HepG2 (cell line): ENCODE measurements around the gene KIF26B. TPM values are rescaled to one million over a fixed set of nuclear protein-coding genes. Genes with fewer than 3 reads are reported as not detected.

Experiments
- ATAC-seq: fragments of 200-7000 bp; cut with Tn5 transposase; 3 replicates; pipeline ENCODE4 v1.9.1; 2020; ENCODE audit warnings: mild to moderate bottlenecking, moderate library complexity
- BruUV-seq: library from RNA; stranded (reverse); fragments of 400-500 nt; replicated peaks from 2 replicates; lab custom pipeline; 2021; lab: Mats Ljungman, UMichigan
- CTCF ChIA-PET: fragments of 300-600 bp; formaldehyde crosslinking; extraction: SDS; loops from one replicate; lab custom pipeline; 2021; ENCODE audit warnings: low total read pairs, inconsistent platforms, low intra/inter-chr PET ratio; lab: Yijun Ruan, JAX
- POLR2A ChIA-PET: fragments of 350-600 bp; sonication (Branson Sonifier 250); formaldehyde crosslinking; loops from one replicate; lab custom pipeline; 2020; ENCODE audit warnings: antibody characterized with exemption, inconsistent platforms; lab: Yijun Ruan, JAX
- DNase-seq: peaks from one replicate; pipeline ENCODE4 v3.0.0-alpha.2; 2015; ENCODE audit warnings: low spot score
- FAIRE-seq: peaks from 3 replicates; lab custom pipeline; 2011; peaks lifted over from hg19 to GRCh38; lab: Jason Lieb, UNC
- H2AFZ ChIP-seq: one replicate; pipeline ENCODE4 v1.6.1; 2011; ENCODE audit warnings: low read length, inconsistent platforms
- H3K27ac ChIP-seq: fragments of 300-600 bp; 3 replicates; pipeline ENCODE4 v1.8.0; 2011; ENCODE audit warnings: mixed run types, mild to moderate bottlenecking, mixed read lengths, low read length, inconsistent platforms; ENCODE audit not compliant: insufficient read depth; ENCODE audit errors: extremely low read length
- H3K27me3 ChIP-seq, 2 experiments: fragments of 200-600 bp in 1 of 2; 2 replicates in 1 of 2; 3 replicates in 1 of 2; pipeline versions ENCODE4 v1.6.0 to v1.8.0; 2011; ENCODE audit warnings: low read length in 2 of 2, mild to moderate bottlenecking in 2 of 2, moderate library complexity in 2 of 2, inconsistent platforms in 1 of 2; ENCODE audit not compliant: insufficient read depth in 2 of 2, control insufficient read depth in 1 of 2
- H3K36me3 ChIP-seq, 2 experiments: fragments of 200-600 bp in 1 of 2; replicated peaks in 1 of 2; 2 replicates in 1 of 2; 3 replicates in 1 of 2; pipeline versions ENCODE4 v1.5.1 to v1.8.0; 2011; ENCODE audit warnings: low read length in 2 of 2, inconsistent platforms in 1 of 2; ENCODE audit not compliant: insufficient read depth in 2 of 2, control insufficient read depth in 1 of 2
- H3K4me1 ChIP-seq: 2 replicates; pipeline ENCODE4 v1.5.1; 2012; ENCODE audit warnings: low read length, inconsistent platforms; ENCODE audit not compliant: insufficient read depth
- H3K4me2 ChIP-seq: 2 replicates; pipeline ENCODE4 v1.6.0; 2011; ENCODE audit warnings: low read depth, low read length, inconsistent platforms
- H3K4me3 ChIP-seq, 3 experiments: fragments of 200-600 bp in 1 of 3; sonication (generic), shearing (Covaris generic) in 1 of 3; replicated peaks in 1 of 3; 2 replicates each; pipeline ENCODE4 v1.5.1; 2011 to 2016; ENCODE audit warnings: low read length in 3 of 3, inconsistent platforms in 2 of 3, low read depth in 2 of 3, mild to moderate bottlenecking in 2 of 3, control low read depth in 1 of 3, mixed read lengths in 1 of 3; ENCODE audit not compliant: insufficient read depth in 1 of 3
- H3K79me2 ChIP-seq: one replicate; pipeline ENCODE4 v1.6.1; 2011; ENCODE audit warnings: low read length, inconsistent platforms; ENCODE audit not compliant: insufficient read depth
- H3K9ac ChIP-seq: 2 replicates; pipeline ENCODE4 v1.6.0; 2011; ENCODE audit warnings: mild to moderate bottlenecking, low read depth, low read length, inconsistent platforms; ENCODE audit not compliant: insufficient read depth
- H3K9me3 ChIP-seq: 2 replicates; pipeline ENCODE4 v1.5.1; 2012; ENCODE audit warnings: mild to moderate bottlenecking, low read length
- H4K20me1 ChIP-seq: 2 replicates; pipeline ENCODE4 v1.6.0; 2011; ENCODE audit warnings: inconsistent platforms, mild to moderate bottlenecking, low read length, moderate library complexity; ENCODE audit not compliant: insufficient read depth
- CREB1 ChIP-seq, 2 experiments: fragments of 450-650 bp in 1 of 2; IDR thresholded peaks; 2 replicates each; pipeline ENCODE4 v1.6.1; 2016 to 2017; ENCODE audit warnings: control low read depth in 1 of 2, mild to moderate bottlenecking in 1 of 2, missing compliant biosample characterization in 1 of 2, missing genetic modification characterization in 1 of 2
- DNMT3B ChIP-seq: conservative IDR thresholded peaks from 2 replicates; pipeline ENCODE4 v1.6.1; 2016; ENCODE audit warnings: missing biosample characterization, control low read depth
- EHMT2 ChIP-seq: fragments of 200-600 bp; sonication (generic); IDR thresholded peaks from 2 replicates; pipeline ENCODE4 v1.7.0; 2017; ENCODE audit warnings: antibody characterized with exemption, low read depth, low read length, borderline replicate concordance
- GATAD2A ChIP-seq: IDR thresholded peaks from 2 replicates; pipeline ENCODE4 v1.6.1; 2016
- MATR3 ChIP-seq: sonication (generic); formaldehyde crosslinking; IDR thresholded peaks from 2 replicates; pipeline ENCODE4 v1.4.0; 2020; ENCODE audit warnings: missing genetic modification reagents
- MEF2D ChIP-seq: sonication (generic); formaldehyde crosslinking; IDR thresholded peaks from 2 replicates; pipeline ENCODE4 v1.5.1; 2020; ENCODE audit warnings: mild to moderate bottlenecking, missing genetic modification reagents
- MLLT10 ChIP-seq: sonication (generic); formaldehyde crosslinking; IDR thresholded peaks from 2 replicates; pipeline ENCODE4 v1.4.0; 2020; ENCODE audit warnings: missing genetic modification reagents
- NCOA5 ChIP-seq: sonication (generic); formaldehyde crosslinking; IDR thresholded peaks from 2 replicates; pipeline ENCODE4 v1.4.0; 2020; ENCODE audit warnings: missing genetic modification reagents
- RFX3 ChIP-seq: IDR thresholded peaks from 2 replicates; pipeline ENCODE4 v1.6.1; 2016; ENCODE audit warnings: missing biosample characterization, missing genetic modification reagents
- RXRB ChIP-seq: IDR thresholded peaks from 2 replicates; pipeline ENCODE4 v1.6.1; 2016; ENCODE audit warnings: borderline replicate concordance, missing genetic modification reagents, missing compliant biosample characterization
- SMAD1 ChIP-seq: sonication (generic); formaldehyde crosslinking; IDR thresholded peaks from 2 replicates; pipeline ENCODE4 v1.4.0; 2020; ENCODE audit warnings: missing genetic modification reagents, low read depth, mild to moderate bottlenecking, borderline replicate concordance
- TBP ChIP-seq: sonication (generic); formaldehyde crosslinking; IDR thresholded peaks from 2 replicates; pipeline ENCODE4 v1.5.0; 2020; ENCODE audit warnings: missing genetic modification reagents
- ZNF251 ChIP-seq: sonication (generic); formaldehyde crosslinking; IDR thresholded peaks from 2 replicates; pipeline ENCODE4 v1.9.0; 2021; ENCODE audit warnings: mild to moderate bottlenecking, missing genetic modification reagents
- ZNF414 ChIP-seq: sonication (generic); formaldehyde crosslinking; IDR thresholded peaks from 2 replicates; pipeline ENCODE4 v1.5.0; 2020; ENCODE audit warnings: missing genetic modification reagents
- ZNF432 ChIP-seq: sonication (generic); formaldehyde crosslinking; IDR thresholded peaks from 2 replicates; pipeline ENCODE4 v1.5.0; 2020; ENCODE audit warnings: missing genetic modification reagents, mild to moderate bottlenecking, borderline replicate concordance
- WGBS: methylation state at CpG from one replicate; pipeline ENCODE4 v1.1.6; 2017; ENCODE audit warnings: low lambda C conversion rate; 5-methylcytosine and 5-hydroxymethylcytosine counted together
- in situ Hi-C: cut with HindIII; loops from 2 replicates; pipeline ENCODE4 v1.10.0; 2017; ENCODE audit warnings: low pct_unique_long_range_greater_than_20kb; ENCODE audit not compliant: extremely low pct_ligation_motif_present
- intact Hi-C: fragments of 100-400 bp; cut with micrococcal nuclease; formaldehyde crosslinking; loops from one replicate; pipeline ENCODE4 v1.10.0; 2022; ENCODE audit not compliant: unreplicated experiment
- polyA plus RNA-seq, 8 experiments: library from polyadenylated mRNA; depleted of rRNA in 3 of 8; stranded (reverse) in 7 of 8; unstranded in 1 of 8; fragments of >200 nt; fragmentation: Illumina TruSeq in 4 of 8; extraction: Trizol in 4 of 8; gene quantifications; 2 replicates each; pipeline versions ENCODE4 v1.2.1 to v1.2.3, GENCODE V29; 2011 to 2016; ENCODE audit warnings: low read depth in 4 of 8, missing spikeins in 1 of 8, mixed read lengths in 1 of 8; ENCODE audit not compliant: insufficient read depth in 1 of 8
- total RNA-seq, 5 experiments: library from RNA; depleted of rRNA; stranded (reverse); fragments of >200 nt; fragmentation: Illumina TruSeq; extraction: Trizol; gene quantifications; 2 replicates each; pipeline ENCODE4 v1.2.3, GENCODE V29; 2016; ENCODE audit warnings: low read depth in 1 of 5
- TF ChIP-seq, protein P1 (sequence below): sonication (generic); formaldehyde crosslinking; IDR thresholded peaks from 2 replicates; pipeline ENCODE4 v1.5.1; 2020; ENCODE audit warnings: mild to moderate bottlenecking, missing genetic modification reagents, borderline replicate concordance

The KIF26B gene
- total and polyA plus RNA-seq, 2 of the 13 experiments (the other 11 are each of a cell fraction or from before 2014, with no cell fraction given): 0.08 to 0.09 TPM

- ATAC-seq: peak; percentile 97
- no TSS peak for BruUV-seq
- TF ChIP-seq RFX3 (no peak), NCOA5 (CRISPR knock-in tag) (no peak), EHMT2 (no peak), MEF2D (0 out of 2 replicates have a peak, but pooled peaks have one; percentile 48), MATR3 (CRISPR knock-in tag) (no peak), SMAD1 (CRISPR knock-in tag) (no peak), DNMT3B (CRISPR knock-in tag) (no peak), TBP (CRISPR knock-in tag) (no peak), ZNF251 (CRISPR knock-in tag) (no peak), ZNF414 (CRISPR knock-in tag) (no peak), MLLT10 (CRISPR knock-in tag) (no peak), ZNF432 (CRISPR knock-in tag) (no peak), CREB1 (IDR thresholded peaks at IDR 0.05) (no peak), CREB1 (CRISPR knock-in tag; IDR thresholded peaks at IDR 0.05) (0 out of 2 replicates have a peak, but pooled peaks have one; percentile 18), RXRB (CRISPR knock-in tag) (peak; percentile 53; the same call in 1 of the 2 replicates), GATAD2A (CRISPR knock-in tag) (peak; percentile 38; the same call in 1 of the 2 replicates)
- TF ChIP-seq, protein P1, sequence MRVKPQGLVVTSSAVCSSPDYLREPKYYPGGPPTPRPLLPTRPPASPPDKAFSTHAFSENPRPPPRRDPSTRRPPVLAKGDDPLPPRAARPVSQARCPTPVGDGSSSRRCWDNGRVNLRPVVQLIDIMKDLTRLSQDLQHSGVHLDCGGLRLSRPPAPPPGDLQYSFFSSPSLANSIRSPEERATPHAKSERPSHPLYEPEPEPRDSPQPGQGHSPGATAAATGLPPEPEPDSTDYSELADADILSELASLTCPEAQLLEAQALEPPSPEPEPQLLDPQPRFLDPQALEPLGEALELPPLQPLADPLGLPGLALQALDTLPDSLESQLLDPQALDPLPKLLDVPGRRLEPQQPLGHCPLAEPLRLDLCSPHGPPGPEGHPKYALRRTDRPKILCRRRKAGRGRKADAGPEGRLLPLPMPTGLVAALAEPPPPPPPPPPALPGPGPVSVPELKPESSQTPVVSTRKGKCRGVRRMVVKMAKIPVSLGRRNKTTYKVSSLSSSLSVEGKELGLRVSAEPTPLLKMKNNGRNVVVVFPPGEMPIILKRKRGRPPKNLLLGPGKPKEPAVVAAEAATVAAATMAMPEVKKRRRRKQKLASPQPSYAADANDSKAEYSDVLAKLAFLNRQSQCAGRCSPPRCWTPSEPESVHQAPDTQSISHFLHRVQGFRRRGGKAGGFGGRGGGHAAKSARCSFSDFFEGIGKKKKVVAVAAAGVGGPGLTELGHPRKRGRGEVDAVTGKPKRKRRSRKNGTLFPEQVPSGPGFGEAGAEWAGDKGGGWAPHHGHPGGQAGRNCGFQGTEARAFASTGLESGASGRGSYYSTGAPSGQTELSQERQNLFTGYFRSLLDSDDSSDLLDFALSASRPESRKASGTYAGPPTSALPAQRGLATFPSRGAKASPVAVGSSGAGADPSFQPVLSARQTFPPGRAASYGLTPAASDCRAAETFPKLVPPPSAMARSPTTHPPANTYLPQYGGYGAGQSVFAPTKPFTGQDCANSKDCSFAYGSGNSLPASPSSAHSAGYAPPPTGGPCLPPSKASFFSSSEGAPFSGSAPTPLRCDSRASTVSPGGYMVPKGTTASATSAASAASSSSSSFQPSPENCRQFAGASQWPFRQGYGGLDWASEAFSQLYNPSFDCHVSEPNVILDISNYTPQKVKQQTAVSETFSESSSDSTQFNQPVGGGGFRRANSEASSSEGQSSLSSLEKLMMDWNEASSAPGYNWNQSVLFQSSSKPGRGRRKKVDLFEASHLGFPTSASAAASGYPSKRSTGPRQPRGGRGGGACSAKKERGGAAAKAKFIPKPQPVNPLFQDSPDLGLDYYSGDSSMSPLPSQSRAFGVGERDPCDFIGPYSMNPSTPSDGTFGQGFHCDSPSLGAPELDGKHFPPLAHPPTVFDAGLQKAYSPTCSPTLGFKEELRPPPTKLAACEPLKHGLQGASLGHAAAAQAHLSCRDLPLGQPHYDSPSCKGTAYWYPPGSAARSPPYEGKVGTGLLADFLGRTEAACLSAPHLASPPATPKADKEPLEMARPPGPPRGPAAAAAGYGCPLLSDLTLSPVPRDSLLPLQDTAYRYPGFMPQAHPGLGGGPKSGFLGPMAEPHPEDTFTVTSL: peak; percentile 65; the same call in 1 of the 2 replicates
Measured at GRCh38 chr1:245258271-245258920, 103.6 kb downstream of the KIF26B start.

More at GRCh38 chr1:245258271-245258920, 103.6 kb downstream of the KIF26B start:
- Histone ChIP-seq H3K9ac (no peak overlapping the region), H4K20me1 (no peaks in the 10 kb centered on the region), H3K4me3 (peak overlapping the region in 2 of 3 experiments; percentile 5 to 36; a peak in 1 of 6 replicates), H2AFZ (no peak overlapping the region), H3K36me3 (no peaks in the 10 kb centered on the region), H3K79me2 (no peaks in the 10 kb centered on the region), H3K27ac (no peak overlapping the region), H3K9me3 (no peaks in the 10 kb centered on the region), H3K4me1 (peaks cover 23% of the 10 kb centered on the region), H3K27me3 (peaks cover 0 to 16% of the 10 kb centered on the region in 2 experiments; a peak in 2 of 5 replicates), H3K4me2 (peak overlapping the region; percentile 71)
- peak; percentile 86 for DNase-seq
- WGBS: 2% methylated on average over 11 of the region's 12 CpGs
- in situ Hi-C loops: no loop called here
- FAIRE-seq: peak; percentile 81
- intact Hi-C loops: loop anchor here (5.0 kb wide), 1 partner anchor 106 kb away; the partner anchor contains the start of gene KIF26B
- CTCF ChIA-PET: interaction anchor here (0.8 kb wide), 1 partner anchor 28 kb away, joined by 3 read pairs; no protein-coding TSS in a partner anchor
- POLR2A ChIA-PET: no interaction called here
